GM19193 (cell line): ENCODE data around the gene STUM.

ENCODE experiments used
- POLR2A ChIP-seq: IDR thresholded peaks from 4 replicates; pipeline ENCODE4 v1.6.1; 2011; ENCODE audit not compliant: insufficient read depth, insufficient read length; ENCODE audit errors: extremely low read depth

Gene STUM

DNA sequence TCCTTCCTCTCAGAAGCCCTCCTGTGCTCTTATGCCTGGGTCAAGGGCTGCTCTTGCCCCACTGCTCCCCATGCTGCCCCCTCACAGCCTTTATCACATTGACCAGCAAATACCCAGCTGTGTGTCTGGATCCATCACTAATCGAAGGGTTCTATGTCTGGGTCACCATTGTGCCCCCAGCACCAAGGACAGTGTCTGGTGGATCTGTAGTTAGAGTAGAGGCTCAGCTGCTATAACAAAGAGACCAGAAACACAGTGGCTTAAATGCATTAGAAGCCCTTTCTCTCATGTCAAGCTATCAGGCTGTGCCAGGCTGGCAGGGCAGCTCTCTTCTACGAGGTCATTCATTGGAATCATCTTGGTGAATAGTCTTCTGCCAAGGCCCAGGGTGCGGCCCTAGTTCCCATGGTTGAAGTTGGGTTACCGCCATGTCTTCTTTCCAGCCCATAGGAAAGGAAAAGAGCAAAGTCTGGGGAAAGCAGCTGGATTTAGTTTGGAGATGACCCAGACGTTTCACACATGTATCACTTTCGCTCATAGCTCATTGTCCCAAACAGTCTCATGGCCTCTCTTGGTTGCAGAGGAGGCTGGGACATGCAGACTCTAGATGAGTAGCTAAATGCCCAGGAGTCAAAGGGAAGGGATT lies 32.2 kb downstream of the STUM start:
- TF ChIP-seq POLR2A = no peak

DNA sequence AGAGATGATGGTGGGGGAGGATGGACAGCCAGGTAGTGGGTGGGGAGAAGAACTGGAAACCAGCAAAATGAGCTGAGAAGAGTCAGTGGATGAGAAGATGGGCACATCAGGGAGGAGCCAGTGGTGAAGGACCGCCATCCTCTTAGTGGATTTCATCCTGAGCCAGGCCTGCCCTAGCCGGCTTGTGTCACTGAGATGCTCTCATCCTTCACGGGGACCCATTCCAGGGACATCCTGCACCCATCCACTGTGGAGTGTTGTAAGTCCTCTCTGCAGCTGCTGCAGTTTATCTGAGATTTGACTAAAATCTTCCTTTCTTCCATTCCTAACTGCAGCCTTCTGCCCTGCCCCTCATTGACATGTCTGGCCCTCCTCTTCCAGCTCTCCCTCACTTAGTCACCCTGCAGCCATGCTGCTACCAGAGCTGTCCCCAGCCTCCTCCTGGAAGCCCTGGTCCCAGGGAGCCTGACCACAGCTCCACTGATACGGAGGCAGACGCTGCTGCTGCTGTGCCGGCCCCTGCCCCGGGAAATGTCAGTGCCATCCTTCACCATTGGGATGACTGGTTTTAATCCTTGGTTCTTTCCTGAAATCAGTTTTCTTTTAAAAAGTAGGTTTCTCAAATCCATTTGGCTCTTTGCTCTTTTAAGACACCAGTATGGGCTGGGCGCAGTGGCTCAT lies 33.2 kb downstream of the STUM start:
- TF ChIP-seq POLR2A = no peak

DNA sequence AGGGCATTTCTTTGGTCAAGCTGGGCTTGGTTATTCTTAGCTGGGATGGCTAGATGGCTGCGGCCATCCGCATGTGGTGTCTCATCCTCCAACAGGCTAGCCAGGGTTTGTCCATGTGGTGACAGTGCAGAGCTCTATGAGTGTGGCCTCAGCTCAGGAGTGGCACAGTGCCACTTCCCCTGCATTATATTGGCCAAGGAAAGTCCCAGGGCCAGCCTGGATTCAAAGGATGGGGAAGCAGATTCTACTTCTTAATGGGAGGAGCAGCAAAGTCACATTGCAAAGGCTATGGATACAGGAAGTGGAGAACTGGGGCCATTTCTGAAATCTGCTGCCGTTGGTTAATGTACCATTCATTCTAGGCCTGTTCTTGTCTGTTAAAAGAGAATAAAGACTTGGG lies 34.4 kb downstream of the STUM start:
- TF ChIP-seq POLR2A = no peak

DNA sequence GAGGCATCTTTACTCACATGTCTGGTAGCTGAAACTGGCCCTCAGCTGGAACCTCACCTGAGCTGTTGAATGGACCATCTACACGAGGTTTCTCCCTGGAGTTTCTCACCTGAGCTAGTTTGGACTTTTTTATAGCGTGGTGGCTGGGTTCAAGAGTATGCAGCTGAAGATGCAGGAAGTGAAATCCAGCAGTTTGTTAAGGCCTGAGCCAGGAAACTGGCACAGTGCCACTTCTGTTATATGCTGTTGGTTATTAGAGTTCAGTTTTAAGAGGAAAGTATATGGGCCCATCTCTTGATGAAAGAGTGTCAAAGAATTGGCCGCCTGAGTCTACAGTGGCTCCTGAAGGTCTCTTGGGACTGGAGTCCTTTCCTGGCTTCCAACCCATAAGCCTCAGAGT lies 35.6 kb downstream of the STUM start:
- no peak for TF ChIP-seq POLR2A

DNA sequence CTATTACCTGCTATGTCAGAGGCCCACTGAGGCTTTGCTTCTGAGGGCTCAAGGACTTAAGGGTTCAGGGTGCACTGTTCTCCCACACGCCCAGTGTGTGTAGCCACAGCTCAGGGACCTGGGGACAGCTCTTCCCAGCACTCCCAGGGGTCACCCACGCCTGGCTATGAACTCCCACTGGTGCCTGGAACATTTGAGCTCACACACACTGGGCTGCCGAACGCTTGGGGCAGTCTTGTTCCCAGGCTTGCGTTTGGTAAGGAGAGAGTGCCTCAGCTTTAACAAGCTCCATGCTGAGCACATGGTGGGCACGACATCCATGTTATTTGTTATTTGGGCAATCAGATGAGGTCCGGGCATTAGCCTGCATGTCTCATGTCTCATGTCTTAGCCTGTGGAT lies 37.6 kb downstream of the STUM start:
- TF ChIP-seq POLR2A = no peak

DNA sequence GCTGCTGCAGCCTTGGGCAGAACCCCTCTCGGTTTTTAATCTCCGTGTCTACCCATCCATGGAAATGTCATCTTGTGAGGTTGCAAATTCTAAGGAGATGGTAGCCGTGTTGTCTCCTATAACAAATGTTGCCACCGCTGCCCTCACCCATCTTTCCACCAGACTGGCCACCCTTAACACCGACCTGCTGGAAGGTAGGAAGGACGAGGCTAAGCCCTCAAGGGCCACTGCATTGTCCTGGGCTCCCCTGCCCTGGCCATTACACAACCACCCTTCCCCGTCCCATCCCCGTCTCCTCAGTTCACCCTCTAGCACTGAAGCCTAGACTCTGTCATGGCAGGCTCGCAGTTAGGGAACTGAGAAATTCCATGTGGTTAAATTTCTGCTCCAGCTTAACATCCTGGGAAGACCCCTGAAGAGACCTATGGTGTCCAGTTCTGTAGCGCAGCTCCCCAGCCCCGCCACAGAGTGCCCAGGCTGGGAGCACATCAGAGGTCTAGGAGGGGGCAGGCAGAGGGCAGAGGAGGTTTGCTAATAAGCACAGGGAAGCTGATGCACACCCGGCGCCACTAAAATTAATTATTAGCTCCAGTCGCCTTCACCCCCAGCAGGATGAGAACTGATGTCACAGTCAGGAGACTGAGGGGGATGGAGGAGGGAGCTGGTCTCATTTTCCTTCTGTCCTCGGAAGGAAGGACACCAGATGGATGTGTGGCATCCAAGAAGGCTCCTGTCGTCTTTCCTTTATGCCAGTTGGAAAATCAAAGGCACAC lies 38.3 kb downstream of the STUM start:
- no peak for TF ChIP-seq POLR2A

DNA sequence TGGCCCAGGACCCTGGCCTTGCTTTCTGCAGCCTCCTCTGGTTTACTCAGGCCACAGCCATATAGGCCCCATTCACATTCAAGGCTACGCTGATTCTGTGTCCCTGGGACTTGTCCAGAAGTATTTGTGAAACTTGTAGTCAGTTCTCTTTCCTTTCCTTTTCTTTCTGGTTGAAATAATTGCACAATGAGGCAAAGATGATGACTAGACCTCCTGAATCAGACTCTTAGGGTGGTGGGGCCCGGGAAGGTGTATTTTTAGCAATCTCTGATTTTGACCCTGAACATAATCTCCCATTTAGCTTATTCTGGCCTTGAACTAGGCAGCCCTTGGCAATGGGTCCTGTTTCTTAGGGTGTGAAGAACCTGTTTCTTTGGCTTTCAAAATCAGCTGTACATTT lies 39.9 kb downstream of the STUM start:
- TF ChIP-seq POLR2A = no peak

DNA sequence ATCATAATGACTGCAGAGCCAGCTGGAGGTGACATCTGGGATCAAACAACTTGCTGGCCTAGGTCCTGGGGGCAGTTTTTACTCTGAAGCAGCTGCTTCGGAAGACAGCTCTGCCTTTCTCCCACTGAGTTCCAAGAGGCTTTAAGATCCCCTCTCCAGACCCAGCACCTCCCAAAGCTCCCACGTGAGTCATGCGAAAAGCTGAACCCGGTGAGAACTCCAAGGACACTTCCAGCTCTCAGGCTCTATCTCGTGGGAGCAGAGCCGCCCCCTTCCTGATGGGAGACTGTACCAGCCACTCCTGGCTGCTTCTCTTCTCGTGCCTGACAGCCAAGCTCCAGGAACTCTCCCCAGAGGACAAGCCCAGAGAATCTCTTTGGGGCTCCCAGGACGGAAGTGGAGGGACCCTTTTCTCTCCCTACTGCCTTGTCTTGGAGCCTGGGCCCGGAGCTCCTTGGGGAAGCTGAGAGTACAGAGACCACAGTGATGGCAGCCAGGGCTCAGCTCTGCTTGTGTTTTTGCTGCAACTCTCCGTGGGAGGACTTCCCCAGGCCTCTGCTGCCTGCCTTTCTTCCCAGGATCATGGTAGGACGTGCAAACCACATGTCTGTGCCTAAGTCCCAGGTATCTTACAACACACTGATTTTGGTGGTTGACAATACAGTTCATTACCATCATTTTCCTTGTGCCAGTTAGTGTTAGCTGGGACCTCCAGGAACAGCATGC lies 40.6 kb downstream of the STUM start:
- TF ChIP-seq POLR2A = no peak

DNA sequence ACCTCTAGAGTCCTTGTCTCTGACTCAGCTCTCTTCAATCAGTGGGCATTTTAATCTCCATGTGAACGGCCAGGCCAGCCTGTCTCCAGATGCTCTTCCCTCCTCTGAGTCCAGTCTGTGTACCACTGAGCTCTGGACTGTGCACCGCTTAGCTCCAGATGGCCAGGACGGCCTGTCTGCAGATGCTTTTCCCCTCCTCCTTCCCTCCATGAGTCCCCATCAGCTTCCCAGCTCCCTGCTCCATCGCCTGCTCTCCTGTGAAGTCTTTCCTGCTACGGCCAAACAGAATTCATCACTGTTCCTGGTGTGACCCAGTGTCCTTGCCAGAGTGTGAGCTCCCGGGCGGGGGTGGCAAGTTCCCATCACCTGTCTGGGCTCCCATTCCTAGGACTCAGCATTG lies 42.0 kb downstream of the STUM start:
- no peak for TF ChIP-seq POLR2A

DNA sequence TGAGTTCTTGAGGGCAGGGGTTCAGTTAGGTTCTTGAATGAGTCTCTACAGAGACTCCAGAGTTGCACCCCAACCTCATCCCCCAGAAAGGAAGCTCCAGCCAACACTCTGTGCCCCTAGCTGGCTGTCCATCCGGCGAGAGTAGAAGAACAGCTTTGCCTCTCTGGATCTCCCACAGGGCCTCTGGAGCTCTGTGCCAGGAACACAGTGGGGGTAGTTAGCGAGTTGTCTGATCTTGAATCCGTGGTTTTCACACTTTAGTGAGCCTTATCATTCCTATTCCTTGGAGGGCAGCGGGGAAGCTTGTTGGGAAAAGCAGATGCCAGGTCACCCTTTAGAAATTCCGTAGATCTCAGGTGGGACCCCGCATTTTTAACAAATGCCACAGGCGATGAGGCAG lies 45.0 kb downstream of the STUM start:
- TF ChIP-seq POLR2A = no peak

DNA sequence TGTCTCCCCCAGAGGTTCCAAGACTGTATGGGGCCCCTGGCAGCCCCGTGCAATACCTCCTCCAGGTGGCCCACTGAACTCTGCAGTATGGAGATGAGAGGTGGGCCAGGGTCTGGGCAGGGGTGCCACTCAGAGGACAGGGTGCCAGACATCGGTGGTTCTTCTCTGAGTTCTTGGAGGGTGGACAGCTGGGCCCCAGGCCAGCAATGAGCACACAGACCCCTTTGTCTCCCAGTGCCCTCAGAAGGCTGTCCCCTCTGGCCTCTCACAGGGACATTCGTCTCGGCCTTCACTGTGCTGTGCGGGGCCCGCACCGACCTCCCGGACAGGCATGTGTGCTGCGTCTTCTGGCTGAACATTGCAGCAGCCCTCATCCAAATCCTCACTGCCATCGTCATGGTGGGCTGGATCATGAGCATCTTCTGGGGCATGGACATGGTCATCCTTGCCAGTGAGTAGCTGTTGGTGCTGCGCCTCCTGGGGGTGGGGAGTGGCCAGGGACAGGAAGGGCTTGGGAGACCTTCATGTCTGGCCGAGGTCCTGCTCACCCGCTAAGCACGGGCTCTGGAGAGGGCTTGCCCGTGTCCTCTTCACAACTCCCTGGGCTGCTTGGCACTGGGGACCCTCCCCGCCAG lies 48.1 kb downstream of the STUM start:
- TF ChIP-seq POLR2A = no peak

DNA sequence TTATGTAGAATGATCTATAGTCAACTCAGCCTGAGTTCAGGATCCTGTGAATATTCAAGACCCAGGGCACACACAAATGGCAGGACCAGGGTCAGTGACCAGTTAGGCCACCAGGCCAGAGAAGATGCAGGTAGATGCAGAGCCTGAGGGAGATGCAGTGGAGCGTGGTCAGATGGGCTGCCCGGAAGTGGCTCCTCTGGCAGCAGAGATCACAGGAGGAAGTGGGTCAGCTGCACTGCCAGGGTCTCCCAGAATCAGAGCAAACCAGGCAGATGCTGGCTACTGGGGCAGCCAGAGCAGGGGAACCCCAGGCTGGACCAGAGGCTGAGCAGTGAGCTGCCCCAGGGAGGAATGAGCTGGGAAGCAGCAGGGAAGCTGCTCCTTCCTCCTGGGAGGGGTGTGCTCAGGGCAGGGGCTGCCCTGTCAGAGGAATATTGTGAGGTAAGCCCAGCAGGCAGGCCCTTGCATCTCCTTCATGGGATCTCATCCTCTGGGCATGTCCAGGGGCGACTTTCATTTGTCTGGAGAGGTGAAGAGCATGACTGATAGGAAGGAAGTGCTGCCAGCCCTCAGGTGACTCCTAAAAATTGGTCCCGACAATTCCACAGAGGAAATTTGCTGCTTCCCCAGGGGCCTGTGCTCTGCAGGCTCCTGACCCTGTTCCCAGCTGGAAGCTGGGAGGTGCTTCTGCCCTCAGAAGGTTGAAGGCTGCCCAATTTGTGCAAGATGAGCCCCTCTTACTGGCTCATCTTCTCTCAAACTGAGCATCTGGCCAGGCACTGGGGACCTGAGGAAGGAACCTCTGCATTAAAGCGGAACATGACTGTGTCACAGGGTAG lies 49.3 kb downstream of the STUM start:
- TF ChIP-seq POLR2A = no peak

DNA sequence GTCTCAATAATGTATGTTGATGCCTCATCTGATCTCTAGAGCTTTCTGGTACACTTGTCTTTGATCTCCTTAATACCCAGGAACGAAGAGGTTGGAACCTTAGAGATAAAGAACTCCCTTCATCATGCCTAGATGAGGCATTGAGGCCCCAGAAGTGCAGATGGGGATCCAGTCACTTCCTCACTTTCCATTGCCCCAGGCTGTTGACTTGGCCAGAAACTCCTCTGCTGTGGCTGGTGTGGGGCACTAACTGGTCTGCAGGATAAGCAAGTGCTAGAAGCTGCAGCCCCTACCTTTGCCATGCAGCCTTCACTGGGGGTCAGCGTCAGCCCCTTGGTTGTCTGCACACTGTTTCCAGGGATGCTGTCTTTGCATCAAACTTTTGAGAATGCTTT lies 49.9 kb downstream of the STUM start:
- no peak for TF ChIP-seq POLR2A

DNA sequence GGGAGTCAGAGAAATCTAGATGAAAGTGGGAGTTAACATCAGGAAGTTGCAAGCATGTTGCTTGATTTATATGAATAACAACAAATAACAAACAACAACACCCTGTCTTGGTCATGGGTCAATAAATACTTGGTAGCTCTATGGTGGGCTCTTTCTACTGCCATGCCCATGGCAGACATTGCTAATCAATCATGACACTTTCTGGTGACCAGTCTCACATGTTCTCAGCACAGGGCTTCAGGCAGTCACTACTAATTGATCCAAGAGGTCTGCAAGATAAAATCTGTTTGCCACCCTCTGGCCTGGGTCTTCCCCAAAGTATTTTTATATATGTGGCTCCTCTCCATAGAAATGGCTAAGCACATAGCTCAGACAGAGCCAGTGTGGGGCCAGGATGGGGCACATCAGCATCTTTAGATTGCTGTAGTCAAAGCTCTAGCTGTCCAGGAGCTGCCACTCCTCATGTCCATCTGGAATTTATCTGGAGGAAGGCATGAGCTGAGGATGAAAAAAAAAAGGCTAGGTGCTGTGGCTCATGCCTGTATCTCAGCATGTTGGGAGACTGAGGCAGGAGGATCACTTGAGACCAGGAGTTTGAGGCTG lies 51.2 kb downstream of the STUM start:
- TF ChIP-seq POLR2A = no peak
